ENCODE measurements around the gene KEAP1.

- TF ChIP-seq CTCF (IDR thresholded peaks at IDR 0.05; ENCODE audit: low read depth, low read length, poor library complexity, severe bottlenecking) (no peak), EZH2phosphoT487 (IDR thresholded peaks at IDR 0.05; ENCODE audit: borderline replicate concordance, low read length) (no peak)
These were observed 593 bp downstream of the KEAP1 start for GRCh38 chr19:10502524-10503001.
